SU-DHL-6 (cell line): Measurements from ENCODE around the gene NTN4.

Source experiments
- H2AFZ ChIP-seq: fragments of 200-600 bp; sonication (generic); 2 replicates; pipeline ENCODE4 v1.6.1; 2014; ENCODE audit warnings: low read depth, mild to moderate bottlenecking, moderate library complexity, mixed read lengths, antibody characterized with exemption, low read length; ENCODE audit not compliant: severe bottlenecking
- H3F3A ChIP-seq: fragments of 200-600 bp; shearing (Covaris generic); 2 replicates; pipeline ENCODE4 v1.6.0; 2016; ENCODE audit warnings: antibody characterized with exemption, mild to moderate bottlenecking; ENCODE audit not compliant: insufficient read depth
- H3K27ac ChIP-seq: fragments of 200-600 bp; sonication (generic); 2 replicates; pipeline ENCODE4 v1.5.1; 2016; ENCODE audit warnings: low read depth, mild to moderate bottlenecking, low read length, moderate library complexity, mixed read lengths
- H3K27me3 ChIP-seq: fragments of 200-600 bp; sonication (generic), shearing (Covaris generic); 2 replicates; pipeline ENCODE4 v1.6.0; 2014; ENCODE audit warnings: mild to moderate bottlenecking, low read length
- H3K36me3 ChIP-seq: fragments of 200-600 bp; sonication (generic); 2 replicates; pipeline ENCODE4 v1.6.1; 2014; ENCODE audit warnings: mild to moderate bottlenecking, low read length, mixed read lengths
- H3K4me2 ChIP-seq: fragments of 300-600, 200-600 bp; shearing (Covaris generic), sonication (generic); 2 replicates; pipeline ENCODE4 v1.6.0; 2014; ENCODE audit warnings: low read length, low read depth, mild to moderate bottlenecking; ENCODE audit not compliant: poor library complexity, severe bottlenecking
- H3K4me3 ChIP-seq: fragments of 200-600 bp; sonication (generic); 2 replicates; pipeline ENCODE4 v1.5.1; 2014; ENCODE audit warnings: antibody characterized with exemption, low read length, mild to moderate bottlenecking, mixed read lengths; ENCODE audit not compliant: insufficient read depth, poor library complexity, severe bottlenecking
- H3K79me2 ChIP-seq: fragments of 200-600 bp; sonication (generic); 2 replicates; pipeline ENCODE4 v1.6.1; 2014; ENCODE audit warnings: mild to moderate bottlenecking, low read length, moderate library complexity; ENCODE audit not compliant: insufficient read depth
- H3K9ac ChIP-seq: fragments of 200-600 bp; sonication (generic); 2 replicates; pipeline ENCODE4 v1.7.0; 2014; ENCODE audit warnings: mild to moderate bottlenecking, low read length
- H3K9me2 ChIP-seq: fragments of 200-600 bp; sonication (generic); replicated peaks from 2 replicates; pipeline ENCODE4 v1.6.1; 2014; ENCODE audit warnings: low read length; ENCODE audit not compliant: insufficient read depth
- H3K9me3 ChIP-seq: fragments of 200-600 bp; sonication (generic); 2 replicates; pipeline ENCODE4 v1.6.1; 2014; ENCODE audit warnings: low read length, mixed read lengths; ENCODE audit not compliant: insufficient read depth
- H4K20me1 ChIP-seq: fragments of 200-600 bp; sonication (generic); 2 replicates; pipeline ENCODE4 v1.6.1; 2014; ENCODE audit warnings: low read depth, mild to moderate bottlenecking, antibody characterized with exemption, low read length, moderate library complexity, mixed read lengths
- CTCF ChIP-seq: fragments of 200-600 bp; sonication (generic); IDR thresholded peaks from one replicate; pipeline ENCODE4 v1.5.1; 2017; ENCODE audit warnings: antibody characterized with exemption, mild to moderate bottlenecking, low read length, moderate library complexity; ENCODE audit not compliant: insufficient read depth, poor library complexity, severe bottlenecking
- EZH2phosphoT487 ChIP-seq: fragments of 200-600 bp; sonication (generic), shearing (Covaris generic); conservative IDR thresholded peaks from 2 replicates; pipeline ENCODE4 v1.6.1; 2018; ENCODE audit warnings: mild to moderate bottlenecking, antibody characterized with exemption, low read length, moderate library complexity, mixed read lengths

The NTN4 gene

GRCh38 chr12:95674631-95675030 lies 115.9 kb downstream of the NTN4 start:
- H3K9ac ChIP-seq: no peak overlapping the region
- no peak overlapping the region for H2AFZ ChIP-seq
- H3K9me3 ChIP-seq: no peaks in the 10 kb centered on the region
- no peak overlapping the region for H3K4me3 ChIP-seq
- no peaks in the 10 kb centered on the region for H3F3A ChIP-seq
- H3K4me2 ChIP-seq: no peak overlapping the region
- H3K27me3 ChIP-seq: no peaks in the 10 kb centered on the region
- H3K36me3 ChIP-seq: no peaks in the 10 kb centered on the region
- no peak overlapping the region for H3K27ac ChIP-seq
- H3K79me2 ChIP-seq: no peaks in the 10 kb centered on the region
- TF ChIP-seq CTCF (no peak), EZH2phosphoT487 (no peak)
- no peaks in the 10 kb centered on the region for H3K9me2 ChIP-seq
- H4K20me1 ChIP-seq: no peaks in the 10 kb centered on the region

GRCh38 chr12:95674163-95674562 lies 116.4 kb downstream of the NTN4 start:
- TF ChIP-seq CTCF: no peak
- TF ChIP-seq EZH2phosphoT487: no peak
- Histone ChIP-seq H3K79me2 (no peaks in the 10 kb centered on the region), H3K9me3 (no peaks in the 10 kb centered on the region), H2AFZ (no peak overlapping the region), H4K20me1 (no peaks in the 10 kb centered on the region), H3K9me2 (no peaks in the 10 kb centered on the region), H3F3A (no peaks in the 10 kb centered on the region), H3K27me3 (no peaks in the 10 kb centered on the region), H3K4me3 (no peak overlapping the region), H3K27ac (no peak overlapping the region), H3K9ac (no peak overlapping the region), H3K36me3 (no peaks in the 10 kb centered on the region), H3K4me2 (no peak overlapping the region)

GRCh38 chr12:95673576-95673975 lies 117.0 kb downstream of the NTN4 start:
- Histone ChIP-seq H3K79me2 (no peaks in the 10 kb centered on the region), H3K4me3 (no peak overlapping the region), H3K27ac (no peak overlapping the region), H3K9me2 (no peaks in the 10 kb centered on the region), H3K27me3 (no peaks in the 10 kb centered on the region), H3K9me3 (no peaks in the 10 kb centered on the region), H4K20me1 (no peaks in the 10 kb centered on the region), H3F3A (no peaks in the 10 kb centered on the region), H3K36me3 (no peaks in the 10 kb centered on the region), H3K9ac (no peak overlapping the region), H3K4me2 (no peak overlapping the region), H2AFZ (no peak overlapping the region)
- TF ChIP-seq CTCF (no peak), EZH2phosphoT487 (no peak)
